B cell (primary cell): Measurements from ENCODE around the gene BEND4. TPM values are rescaled to one million over a fixed set of nuclear protein-coding genes. Genes with fewer than 3 reads are reported as not detected.

Experiments used
- ATAC-seq: fragments of 200-7000 bp; cut with Tn5 transposase; one replicate; pipeline ENCODE4 v1.10.0; 2021; ENCODE audit warnings: low read depth, mild to moderate bottlenecking, moderate number of reproducible peaks, moderate library complexity
- CTCF ChIA-PET: fragments of 350-600 bp; sonication (Branson Sonifier 250); formaldehyde crosslinking; loops from one replicate; lab custom pipeline; 2021; ENCODE audit warnings: antibody characterized with exemption, inconsistent platforms; lab: Charles Lee
- POLR2A ChIA-PET: fragments of 350-600 bp; sonication (Branson Sonifier 250); formaldehyde crosslinking; loops from one replicate; lab custom pipeline; 2021; ENCODE audit warnings: antibody characterized with exemption; lab: Charles Lee
- DNase-seq: peaks from one replicate; pipeline ENCODE4 v3.0.0; 2013
- H2AFZ ChIP-seq: 2 replicates; pipeline ENCODE4 v1.6.1; 2012; ENCODE audit warnings: mild to moderate bottlenecking, low read depth, low read length; ENCODE audit not compliant: insufficient read depth, poor library complexity, severe bottlenecking
- H3K27ac ChIP-seq, 2 donors: 1 replicate in 1 of 2; 2 replicates in 1 of 2; pipeline ENCODE4 v1.5.1; 2012 to 2013; ENCODE audit warnings: low read length in 2 of 2, mild to moderate bottlenecking in 2 of 2, moderate library complexity in 1 of 2
- H3K27me3 ChIP-seq, 4 experiments: fragments of 200-600 bp in 1 of 4; sonication (generic) in 1 of 4; replicated peaks in 1 of 4; 1 replicate in 2 of 4; 2 replicates in 2 of 4; pipeline versions ENCODE4 v1.6.1 to v1.7.0; 2013 to 2016; ENCODE audit warnings: low read length in 3 of 4, mild to moderate bottlenecking in 2 of 4, mixed read lengths in 1 of 4, moderate library complexity in 1 of 4; ENCODE audit not compliant: insufficient read depth in 4 of 4, control insufficient read depth in 3 of 4; ENCODE audit errors: control extremely low read depth in 1 of 4
- H3K36me3 ChIP-seq, 2 experiments: replicated peaks in 1 of 2; 1 replicate in 1 of 2; 2 replicates in 1 of 2; pipeline versions ENCODE4 v1.6.1 to v1.7.1; 2013; ENCODE audit warnings: low read length in 1 of 2; ENCODE audit not compliant: insufficient read depth in 2 of 2, control insufficient read depth in 1 of 2; ENCODE audit errors: control extremely low read depth in 1 of 2, extremely low read depth in 1 of 2
- H3K4me1 ChIP-seq, 2 donors: fragments of 200-600 bp in 1 of 2; sonication (generic) in 1 of 2; 1 replicate in 1 of 2; 2 replicates in 1 of 2; pipeline versions ENCODE4 v1.5.1 to v1.6.1; 2013 to 2017; ENCODE audit warnings: low read length in 2 of 2; ENCODE audit not compliant: control insufficient read depth in 2 of 2, insufficient read depth in 2 of 2
- H3K4me2 ChIP-seq: replicated peaks from 2 replicates; pipeline ENCODE3; 2012; ENCODE audit warnings: mild to moderate bottlenecking, low read depth, low read length; ENCODE audit not compliant: poor library complexity, severe bottlenecking
- H3K4me3 ChIP-seq, 5 experiments: fragments of 200-600 bp in 1 of 5; sonication (generic) in 1 of 5; 1 replicate in 3 of 5; 2 replicates in 2 of 5; pipeline versions ENCODE4 v1.5.1 to v1.7.0; 2011 to 2016; ENCODE audit warnings: low read length in 4 of 5, mild to moderate bottlenecking in 4 of 5, low read depth in 2 of 5, control low read depth in 1 of 5, moderate library complexity in 1 of 5; ENCODE audit not compliant: insufficient read depth in 1 of 5; ENCODE audit errors: control extremely low read depth in 1 of 5, extremely low read depth in 1 of 5
- H3K79me2 ChIP-seq: fragments of 200-600 bp; sonication (generic); one replicate; pipeline ENCODE4 v1.6.0; 2016; ENCODE audit warnings: low read length; ENCODE audit not compliant: control insufficient read depth, insufficient read depth
- H3K9ac ChIP-seq: fragments of 200-600 bp; sonication (generic); 2 replicates; pipeline ENCODE4 v1.6.1; 2017; ENCODE audit warnings: mild to moderate bottlenecking, low read length, moderate library complexity
- H3K9me3 ChIP-seq, 3 donors: one replicate each; pipeline versions ENCODE4 v1.6.1 to v1.7.1; 2013; ENCODE audit warnings: low read length in 2 of 3; ENCODE audit not compliant: control insufficient read depth in 2 of 3, insufficient read depth in 1 of 3; ENCODE audit errors: control extremely low read depth in 1 of 3
- H4K20me1 ChIP-seq: 2 replicates; pipeline ENCODE4 v1.6.0; 2012; ENCODE audit warnings: mild to moderate bottlenecking, low read length; ENCODE audit not compliant: insufficient read depth, control insufficient read depth, poor library complexity, severe bottlenecking
- H3K27ac Mint-ChIP-seq: one replicate; pipeline ENCODE4 v1.8.0; 2021; ENCODE audit warnings: mixed read lengths
- H3K27me3 Mint-ChIP-seq: one replicate; pipeline ENCODE4 v1.8.0; 2021; ENCODE audit warnings: mixed read lengths
- H3K4me1 Mint-ChIP-seq: one replicate; pipeline ENCODE4 v1.8.0; 2021; ENCODE audit warnings: mixed read lengths
- H3K4me3 Mint-ChIP-seq: one replicate; pipeline ENCODE4 v1.8.0; 2021; ENCODE audit warnings: mixed read lengths
- H3K9me3 Mint-ChIP-seq: one replicate; pipeline ENCODE4 v1.8.0; 2022; ENCODE audit warnings: mixed read lengths; ENCODE audit not compliant: insufficient read depth
- CTCF ChIP-seq: fragments of 200-600 bp; IDR thresholded peaks from one replicate; pipeline ENCODE4 v1.8.0; 2022; ENCODE audit warnings: antibody characterized with exemption, mild to moderate bottlenecking
- EZH2 ChIP-seq: IDR thresholded peaks from 2 replicates; pipeline ENCODE4 v1.6.1; 2012; ENCODE audit warnings: borderline replicate concordance, low read depth, mild to moderate bottlenecking, moderate library complexity, low read length; ENCODE audit not compliant: insufficient read depth, poor library complexity, severe bottlenecking
- WGBS: methylation state at CpG from one replicate; pipeline ENCODE4 v1.1.5; 2013; ENCODE audit warnings: missing lambda C conversion rate; ENCODE audit not compliant: insufficient coverage; 5-methylcytosine and 5-hydroxymethylcytosine counted together
- intact Hi-C: fragments of 100-400 bp; cut with micrococcal nuclease; formaldehyde crosslinking; loops from one replicate; pipeline ENCODE4 v1.10.0; 2022
- polyA plus RNA-seq: library from polyadenylated mRNA; depleted of rRNA; stranded (reverse); fragments of >200 nt; gene quantifications from 2 replicates; pipeline ENCODE4 v1.2.3, GENCODE V29; 2012
- total RNA-seq, 2 donors: library from RNA; stranded (reverse); fragments of 120-200 nt in 1 of 2; gene quantifications; 1 replicate in 1 of 2; 2 replicates in 1 of 2; pipeline versions ENCODE4 v1.2.3 to v1.2.4, GENCODE V29; 2013 to 2022

The BEND4 gene
- total and polyA plus RNA-seq, 2 donors (not counting 1 experiment from before 2014, with no cell fraction given) = 4.3 to 18.6 TPM

- Mint-ChIP-seq H3K9me3 (no peaks in the 10 kb centered on the region), H3K27ac (no peak overlapping the region), H3K4me3 (no peak overlapping the region), H3K4me1 (peaks cover 4% of the 10 kb centered on the region), H3K27me3 (no peaks in the 10 kb centered on the region)
- Histone ChIP-seq H4K20me1 (peaks cover 9% of the 10 kb centered on the region), H3K4me2 (no peak overlapping the region), H3K27me3 (no peaks in the 10 kb centered on the region), H2AFZ (no peak overlapping the region), H3K79me2 (peaks cover 37% of the 10 kb centered on the region), H3K9ac (no peak overlapping the region), H3K4me1 (peaks cover 0 to 4% of the 10 kb centered on the region in 2 donors), H3K9me3 (no peaks in the 10 kb centered on the region), H3K27ac (no peak overlapping the region), H3K36me3 (peaks cover 5 to 20% of the 10 kb centered on the region in 2 experiments), H3K4me3 (no peak overlapping the region)
- DNase-seq = no peak
- POLR2A ChIA-PET = no interaction called here
- no peak for TF ChIP-seq EZH2
- no peak for TF ChIP-seq CTCF
- intact Hi-C loops = no loop called here
- 61% methylated on average over 6 of the region's 7 CpGs for WGBS
- ATAC-seq = no peak
- CTCF ChIA-PET = interaction anchor here (1.6 kb wide), 1 partner anchor 8 kb away, joined by 3 read pairs; the partner anchor contains the start of gene BEND4
Observed at GRCh38 chr4:42144028-42144427, 8.4 kb downstream of the BEND4 start.

GRCh38 chr4:42142591-42142990, 9.9 kb downstream of the BEND4 start:
- peaks cover 39% of the 10 kb centered on the region for H3K79me2 ChIP-seq
- no peak overlapping the region for H3K4me2 ChIP-seq
- no peak for TF ChIP-seq CTCF
- no peak for TF ChIP-seq EZH2
- H3K36me3 ChIP-seq = peaks cover 5 to 20% of the 10 kb centered on the region in 2 experiments
- H3K27ac ChIP-seq = no peak overlapping the region
- intact Hi-C loops = no loop called here
- Mint-ChIP-seq H3K27me3 (no peaks in the 10 kb centered on the region), H3K4me1 (peaks cover 2% of the 10 kb centered on the region), H3K4me3 (no peak overlapping the region), H3K9me3 (no peaks in the 10 kb centered on the region), H3K27ac (no peak overlapping the region)
- H2AFZ ChIP-seq = no peak overlapping the region
- H3K9me3 ChIP-seq = no peaks in the 10 kb centered on the region
- DNase-seq (no peak), ATAC-seq (no peak)
- CTCF ChIA-PET = no interaction called here
- POLR2A ChIA-PET = interaction anchor here (0.6 kb wide), 1 partner anchor 50 kb away, joined by 4 read pairs; no protein-coding TSS in a partner anchor
- no peaks in the 10 kb centered on the region for H3K27me3 ChIP-seq
- H3K4me3 ChIP-seq = no peak overlapping the region
- WGBS = no CpG with 5 or more reads among the region's 4 CpGs
- H3K9ac ChIP-seq = no peak overlapping the region
- H4K20me1 ChIP-seq = peaks cover 9% of the 10 kb centered on the region
- no peaks in the 10 kb centered on the region for H3K4me1 ChIP-seq
